ENCODE data around the gene CNIH3.
"Not testable (repeated sequence)": the region's sequence is repeated elsewhere in the genome, so short reads cannot be mapped to it uniquely, and the experiment has no call there.

Gene CNIH3

DNA sequence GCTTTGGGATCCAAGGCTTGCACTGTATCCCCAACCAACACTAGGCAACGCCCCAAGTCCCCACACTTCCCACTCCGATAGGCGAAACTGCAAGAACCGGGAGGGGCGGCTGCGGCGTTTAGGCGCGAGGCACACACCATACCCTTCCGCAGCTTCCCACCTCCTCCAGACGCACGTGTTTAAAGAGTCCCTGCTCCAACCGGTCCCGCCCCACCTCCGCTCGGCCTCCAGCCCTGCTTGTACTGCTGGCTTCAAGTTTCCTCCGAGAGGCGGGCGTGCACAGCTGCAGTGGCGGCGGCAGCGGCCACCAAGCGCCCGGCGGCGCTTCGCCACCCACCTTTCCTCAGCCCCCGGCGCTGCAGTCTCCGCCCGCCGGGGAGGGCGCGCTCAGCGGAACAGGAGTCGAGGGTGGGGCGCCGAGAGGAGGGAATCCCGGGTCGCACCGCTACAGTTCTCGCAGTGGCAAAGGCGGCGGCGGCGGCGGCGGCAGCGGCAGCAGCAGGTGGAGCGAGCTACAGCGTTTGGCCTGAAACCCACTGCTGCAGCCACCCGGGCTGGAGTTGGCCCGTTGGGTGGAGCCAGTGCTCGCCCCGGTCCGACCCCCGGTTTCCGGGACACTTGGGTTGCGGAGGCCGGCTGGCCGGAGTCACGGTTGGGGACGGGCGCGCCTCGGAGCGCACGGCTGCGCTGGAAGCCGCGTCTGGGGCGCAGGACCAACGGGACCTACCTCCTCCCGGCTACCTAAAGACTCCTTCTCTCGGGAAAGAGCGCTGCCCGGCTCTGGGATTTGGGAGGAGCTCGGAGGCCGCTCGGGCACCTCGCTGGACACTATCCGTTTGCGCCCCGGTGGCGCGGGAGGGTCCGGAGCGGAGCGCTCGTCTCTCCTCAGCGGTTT, at the start of gene CNIH3:
TSS of gene CNIH3 (plus strand) at position 457 of the 895 bp plus-strand sequence. CDS start 858 bp downstream, outside the sequence.
- DNase-seq: peak; percentile 69

DNA sequence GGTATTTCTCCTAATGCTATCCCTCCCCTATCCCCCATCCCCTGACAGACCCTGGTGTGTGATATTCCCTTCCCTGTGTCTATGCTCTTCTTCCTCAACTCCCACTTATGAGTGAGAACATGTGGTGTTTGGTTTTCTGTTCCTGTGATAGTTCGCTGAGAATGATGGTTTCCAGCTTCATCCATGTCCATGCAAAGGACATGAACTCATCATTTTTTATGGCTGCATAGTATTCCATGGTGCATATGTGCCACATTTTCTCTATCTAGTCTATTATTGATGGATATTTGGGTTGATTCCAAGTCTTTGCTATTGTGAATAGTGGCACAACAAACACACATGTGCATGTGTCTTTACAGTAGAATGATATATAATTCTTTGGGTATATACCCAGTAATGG, 49.6 kb upstream of the CNIH3 start:
- DNase-seq: not testable (repeated sequence)

GRCh38 chr1:224569276-224569675, 46.8 kb upstream of the CNIH3 start:
- no peak for DNase-seq

GRCh38 chr1:224571975-224572374, 44.1 kb upstream of the CNIH3 start:
- not testable (repeated sequence) for DNase-seq

- no peak for DNase-seq
These were observed 36.6 kb upstream of the CNIH3 start for GRCh38 chr1:224579526-224579925.

- no peak for DNase-seq
These were observed 36.1 kb upstream of the CNIH3 start for GRCh38 chr1:224580006-224580405.

- DNase-seq: no peak
These were observed 34.1 kb upstream of the CNIH3 start for GRCh38 chr1:224582041-224582440.

DNA sequence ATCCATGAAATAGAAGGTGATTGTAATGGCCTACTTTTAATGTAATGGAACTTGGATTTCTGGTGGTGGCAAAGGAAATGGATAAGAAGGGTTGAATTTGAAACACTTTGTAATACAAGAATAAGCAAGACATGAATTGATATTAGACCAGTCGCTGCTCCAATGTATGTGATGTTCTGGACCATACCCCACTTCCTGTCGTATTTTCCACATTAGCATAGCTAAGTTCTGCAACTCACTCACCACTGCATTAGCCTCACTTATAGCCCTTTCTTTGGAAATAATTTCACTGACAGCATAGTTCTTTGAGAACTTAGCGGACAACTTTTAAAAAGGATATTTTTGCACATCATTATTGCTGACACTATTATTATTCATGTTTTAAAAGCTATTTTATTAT, 32.3 kb upstream of the CNIH3 start:
- no peak for DNase-seq

- no peak for DNase-seq
These were observed 31.1 kb upstream of the CNIH3 start for GRCh38 chr1:224585051-224585450.

DNA sequence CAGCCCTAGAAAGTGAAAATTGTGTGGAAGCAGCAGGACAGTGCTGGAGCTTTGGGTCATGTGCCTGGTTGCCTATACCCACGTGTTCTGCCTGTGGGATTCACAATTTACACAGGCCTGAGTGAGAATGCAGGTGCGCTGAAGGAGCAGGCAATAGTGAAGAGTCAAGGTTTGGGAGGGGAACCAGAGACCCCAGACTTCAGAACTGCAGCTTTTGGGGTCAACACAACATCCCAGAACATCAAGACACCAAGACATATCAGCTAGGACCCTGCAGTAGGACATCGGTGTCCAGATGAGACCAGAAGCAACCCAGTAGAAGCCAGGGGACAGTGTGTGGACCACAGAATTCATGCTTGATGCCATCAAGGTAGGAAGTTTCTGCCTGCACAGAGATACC, 29.1 kb upstream of the CNIH3 start:
- no peak for DNase-seq

DNA sequence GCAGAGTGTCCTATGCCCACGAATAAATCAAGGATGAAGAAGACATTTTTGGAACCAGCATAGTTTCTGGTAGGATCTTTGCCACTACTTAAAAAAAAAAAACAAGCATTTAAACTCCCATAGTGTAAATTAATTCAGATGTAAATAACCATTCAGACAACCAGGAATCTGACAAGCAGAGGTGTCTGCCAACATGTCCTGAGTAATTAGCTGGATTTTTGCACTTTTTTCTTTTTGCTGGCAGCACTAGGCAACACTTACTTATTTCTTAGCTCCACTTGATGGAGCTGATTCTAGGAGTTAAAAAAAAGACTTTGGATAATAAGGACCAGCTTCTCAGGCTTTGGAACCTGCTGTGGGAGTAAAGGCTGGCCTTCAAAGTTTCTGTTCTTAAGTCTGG, 27.6 kb upstream of the CNIH3 start:
- DNase-seq: no peak

DNA sequence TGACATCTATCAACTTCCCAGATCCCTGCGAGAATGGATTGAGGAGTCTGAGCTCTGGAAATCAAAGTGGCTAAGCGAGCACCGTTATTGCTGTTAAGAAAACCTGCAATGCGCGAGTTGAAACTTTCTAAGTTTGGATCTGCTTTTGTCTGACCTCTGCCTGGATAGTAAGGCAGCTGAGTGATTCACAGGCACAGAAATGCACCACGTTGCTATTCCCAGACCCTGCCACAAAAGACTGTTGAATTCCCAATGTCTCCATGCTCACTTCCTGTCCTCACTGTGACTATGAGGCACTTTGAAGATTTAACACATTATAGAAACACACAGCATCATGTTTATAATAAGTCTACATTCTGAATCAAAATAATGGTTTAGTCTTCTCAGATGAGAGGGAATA, 27.1 kb upstream of the CNIH3 start:
- no peak for DNase-seq

DNA sequence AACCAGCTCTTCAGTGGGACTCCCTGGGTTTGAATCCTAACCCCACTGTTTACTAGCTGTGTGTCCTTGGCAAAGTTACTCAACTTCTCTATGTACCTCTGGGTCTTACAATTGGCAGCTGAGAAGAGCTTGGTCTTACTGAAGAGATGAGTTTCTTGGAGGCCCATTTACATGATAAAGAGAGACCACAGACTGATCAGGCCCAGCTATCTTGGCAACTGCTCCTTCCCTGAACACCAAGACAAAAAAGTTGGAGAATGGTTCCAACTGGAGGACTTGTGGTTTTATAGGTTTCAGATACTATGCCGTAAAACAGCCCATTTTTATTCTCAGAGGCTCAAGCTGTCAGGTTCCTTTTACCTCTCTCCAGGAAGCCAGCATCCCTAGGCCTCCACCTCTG, 24.8 kb upstream of the CNIH3 start:
- no peak for DNase-seq

- DNase-seq: no peak
These were observed 23.2 kb upstream of the CNIH3 start for GRCh38 chr1:224592636-224593582.

DNA sequence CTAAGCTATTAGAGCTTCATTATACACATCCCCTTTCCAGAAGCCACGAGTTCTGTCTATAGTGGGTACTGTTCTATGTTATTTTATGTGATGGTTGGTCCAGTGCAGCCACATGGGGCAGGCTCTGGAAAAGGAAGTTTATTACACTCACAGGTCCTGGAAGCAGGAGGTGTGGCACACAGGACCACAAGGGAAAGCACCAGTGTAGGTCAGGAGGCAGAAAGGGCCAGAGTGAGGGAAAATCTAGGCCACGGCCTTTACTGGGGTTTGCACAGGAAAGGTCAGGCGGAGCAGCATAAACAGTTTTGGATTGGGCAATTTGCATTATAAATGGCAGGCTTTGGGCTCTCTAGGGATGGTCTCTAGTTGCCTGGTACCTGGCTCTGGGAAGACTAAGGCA, 21.8 kb upstream of the CNIH3 start:
- DNase-seq: no peak

DNA sequence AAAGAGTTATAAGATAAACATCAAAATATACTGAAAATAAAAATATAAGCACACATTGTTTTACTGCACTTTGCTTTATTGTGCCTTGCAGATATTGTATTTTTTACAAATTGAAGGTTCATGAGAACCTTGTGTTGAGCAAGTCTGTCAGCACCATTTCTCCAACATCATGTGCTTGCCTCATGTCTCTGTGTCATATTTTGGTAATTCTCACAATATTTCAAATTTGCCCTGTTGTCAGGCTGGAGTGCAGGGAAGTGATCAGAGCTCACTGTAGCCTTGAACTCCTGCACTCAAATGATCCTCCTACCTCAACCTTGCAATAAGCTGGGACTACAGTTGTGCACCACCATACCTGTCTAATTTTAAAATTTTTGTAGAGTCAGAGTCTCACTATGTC, 21.3 kb upstream of the CNIH3 start:
- DNase-seq: no peak

GRCh38 chr1:224605482-224606181, 10.5 kb upstream of the CNIH3 start:
- no peak for DNase-seq

GRCh38 chr1:224607188-224608148, 8.6 kb upstream of the CNIH3 start:
- no peak for DNase-seq

DNA sequence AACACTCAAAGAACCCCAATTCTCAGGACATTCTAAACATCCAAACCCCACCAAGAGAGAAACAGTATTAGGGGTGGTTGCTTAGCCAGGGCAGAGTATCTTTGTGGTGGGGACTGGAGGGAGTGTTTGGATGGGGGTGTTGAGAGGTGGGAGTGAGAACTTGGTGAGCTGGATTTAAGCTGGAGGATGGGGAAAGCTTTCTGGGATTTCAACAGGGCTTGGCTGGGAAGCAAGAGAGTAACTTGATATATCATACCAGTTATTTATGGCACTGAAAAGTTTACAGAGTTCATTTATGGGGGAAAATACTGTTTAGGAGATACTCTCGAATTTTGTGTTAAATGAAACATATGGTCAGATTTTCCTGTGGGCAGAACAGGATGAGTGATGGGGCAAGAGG, 6.8 kb upstream of the CNIH3 start:
- no peak for DNase-seq

GRCh38 chr1:224612246-224612645, 3.9 kb upstream of the CNIH3 start:
- DNase-seq: no peak

GRCh38 chr1:224613486-224613885, 2.6 kb upstream of the CNIH3 start:
- no peak for DNase-seq
